Posterior cingulate gyrus (tissue), 11 donors: ENCODE measurements around the gene LIPG.

Source experiments
- DNase-seq, 10 donors: peaks; one replicate each; pipeline versions ENCODE4 v3.0.0 to v3.0.0-alpha.2; 2020 to 2021; ENCODE audit warnings: mixed read lengths in 3 of 10
- intact Hi-C: fragments of 100-400 bp; cut with DNase I; formaldehyde crosslinking; loops from one replicate; pipeline ENCODE4 v1.15.1; 2023

LIPG gene

DNA sequence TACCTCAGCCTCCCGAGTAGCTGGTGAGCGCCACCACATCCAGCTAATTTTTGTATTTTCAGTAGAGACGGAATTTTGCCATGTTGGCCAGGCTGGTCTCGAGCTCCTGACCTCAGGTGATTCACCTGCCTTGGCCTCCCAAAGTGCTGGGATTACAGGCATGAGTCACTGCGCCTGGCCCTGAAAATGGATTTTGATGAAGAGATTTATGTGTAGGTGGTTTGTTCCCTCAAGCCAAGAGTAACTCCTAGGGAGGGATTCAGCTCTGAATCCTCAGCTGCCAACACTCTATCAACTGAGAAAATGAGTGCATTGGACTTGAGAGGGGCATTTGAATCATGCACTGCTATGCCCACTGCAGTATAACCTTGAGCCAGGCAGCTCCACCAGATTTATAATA lies 17.5 kb upstream of the LIPG start:
- DNase-seq = peak in 1 of 10 donors; percentile 12
- intact Hi-C loops = no loop called here

DNA sequence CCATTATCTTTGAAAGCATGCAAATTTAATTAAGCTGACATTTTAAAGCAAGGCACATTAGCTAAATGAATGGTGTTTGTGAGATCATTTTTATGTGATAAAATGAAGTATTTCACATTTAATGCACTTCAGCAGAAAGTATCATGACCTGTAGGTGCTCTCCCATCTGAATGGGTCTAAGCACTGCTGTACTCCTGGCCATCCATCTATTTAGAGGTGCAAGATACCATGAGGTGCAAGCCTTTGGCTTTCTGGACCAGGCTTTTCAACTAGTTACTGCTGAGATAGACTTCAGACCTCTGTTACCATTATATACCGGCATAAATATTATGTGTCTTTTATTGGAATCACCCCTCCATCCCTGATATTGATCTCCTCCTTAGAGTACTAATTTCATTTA lies 15.6 kb upstream of the LIPG start:
- intact Hi-C loops = no loop called here
- DNase-seq = peak in 1 of 10 donors; percentile 2

DNA sequence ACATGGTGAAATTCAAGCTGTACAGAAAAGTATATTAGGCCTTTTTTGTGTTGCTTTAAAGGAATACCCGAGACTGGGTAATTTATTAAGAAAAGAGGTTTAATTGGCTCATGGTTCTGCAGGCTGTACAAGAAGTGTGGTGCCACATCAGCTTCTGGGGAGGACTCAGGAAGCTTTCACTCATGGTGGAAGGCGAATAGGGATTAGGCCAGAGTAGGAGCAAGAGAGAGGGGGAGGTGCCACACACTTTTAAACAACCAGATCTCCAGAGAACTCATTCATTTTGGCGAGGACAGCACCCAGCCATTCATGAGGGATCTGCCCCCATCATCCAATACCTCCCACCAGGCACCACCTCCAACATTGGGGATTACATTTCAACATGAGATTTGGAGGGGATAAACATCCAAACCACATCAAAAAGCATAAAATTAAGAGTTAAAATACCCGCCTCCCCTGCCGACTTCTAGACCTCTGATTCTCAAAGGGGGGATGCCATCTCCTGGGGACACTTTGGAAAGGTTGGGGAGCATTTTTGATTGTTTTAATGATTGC lies 15.1 kb upstream of the LIPG start:
- DNase-seq = peak in 1 of 10 donors; percentile 4
- intact Hi-C loops = no loop called here

DNA sequence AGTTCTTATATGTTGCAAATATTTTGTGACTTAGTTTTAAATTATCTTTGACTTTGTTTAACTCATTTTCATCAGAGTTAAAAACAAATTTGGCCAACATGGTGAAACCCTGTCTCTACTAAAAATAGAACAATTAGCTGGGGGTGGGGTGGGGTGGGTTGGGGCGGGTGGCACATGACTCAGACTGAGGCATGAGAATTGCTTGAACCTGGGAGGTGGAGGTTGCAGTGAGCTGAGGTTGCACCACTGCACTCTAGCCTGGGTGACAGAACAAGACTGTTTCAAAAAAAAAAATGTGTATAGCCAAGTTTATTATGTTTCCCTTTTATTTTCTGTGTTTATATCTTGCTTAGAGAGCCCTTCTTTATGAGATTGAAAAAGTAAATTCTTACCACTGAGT lies 14.2 kb upstream of the LIPG start:
- peak in 1 of 10 donors; percentile 2 for DNase-seq
- intact Hi-C loops = no loop called here

DNA sequence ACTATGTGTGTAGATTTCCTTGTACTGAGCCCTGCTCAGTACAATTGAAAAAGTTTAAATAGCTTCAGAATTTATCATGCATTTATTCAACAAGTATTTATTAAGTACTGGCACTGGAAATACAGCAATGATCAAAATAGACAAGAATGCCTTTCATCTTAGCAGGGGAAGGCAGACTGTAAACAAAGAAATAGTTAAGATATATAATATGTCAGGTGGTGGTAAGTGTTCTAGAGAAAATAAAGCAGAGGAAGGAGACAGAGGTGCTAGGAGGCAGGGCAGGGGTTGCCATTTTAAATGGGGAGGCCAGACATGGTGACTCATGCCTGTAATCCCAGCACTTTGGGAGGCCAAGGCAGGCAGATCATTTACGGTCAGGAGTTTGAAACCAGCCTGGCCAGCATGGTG lies 13.6 kb upstream of the LIPG start:
- peak in 1 of 10 donors; percentile 12 for DNase-seq
- intact Hi-C loops = no loop called here

DNA sequence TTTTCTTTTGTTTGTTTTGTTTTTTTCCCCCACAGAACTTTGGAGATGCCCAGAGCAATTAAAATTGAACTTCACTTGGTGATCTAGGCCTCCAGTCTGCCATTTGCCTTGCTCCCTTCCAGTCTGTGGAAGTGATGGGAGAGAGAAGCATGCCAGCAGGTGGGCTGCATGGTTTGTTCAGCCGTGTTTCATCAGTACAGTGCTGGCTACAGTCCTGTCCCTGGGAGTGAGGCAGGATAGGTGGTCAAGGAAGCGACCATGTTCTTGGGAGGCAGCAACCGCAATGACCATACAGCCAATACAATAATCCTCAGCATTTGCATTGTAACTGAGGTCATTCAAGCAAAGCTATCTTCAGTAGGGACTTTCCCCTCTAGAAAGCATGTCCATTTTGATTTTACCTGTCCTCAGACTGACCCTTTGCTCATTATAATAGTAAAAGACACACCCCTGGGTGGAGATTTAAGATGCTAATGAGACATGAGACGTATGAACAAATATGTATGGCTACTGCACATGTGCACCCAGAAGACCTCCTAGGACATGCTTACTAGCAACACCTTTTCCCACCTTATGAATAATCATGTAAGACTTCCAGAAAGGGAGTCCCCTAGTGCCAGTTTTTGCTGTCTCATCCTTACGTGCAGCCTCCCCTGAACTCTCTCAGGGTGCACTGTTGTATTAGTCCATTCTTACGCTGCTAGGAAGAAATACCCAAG lies 11.1 kb upstream of the LIPG start:
- peak in 1 of 10 donors; percentile 13 for DNase-seq
- intact Hi-C loops = no loop called here

DNA sequence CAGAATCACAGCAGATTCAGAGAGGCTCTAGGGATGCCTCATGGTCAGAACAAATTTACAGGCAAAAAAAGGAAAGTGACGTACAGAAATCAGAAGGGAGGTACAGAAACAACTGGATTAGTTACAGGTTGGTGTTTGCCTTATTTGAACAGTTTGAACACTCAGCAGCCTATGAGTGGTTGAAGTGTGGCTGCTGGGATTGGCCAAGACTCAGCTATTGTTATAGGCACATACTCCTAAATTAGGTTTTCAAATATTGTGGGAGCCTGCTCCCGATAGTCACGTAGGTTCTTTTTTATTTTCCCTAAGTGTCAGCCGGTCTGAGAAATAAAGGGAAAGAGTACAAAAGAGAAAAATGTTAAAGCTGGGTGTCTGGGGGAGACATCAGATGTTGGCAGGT lies 8.9 kb upstream of the LIPG start:
- intact Hi-C loops = no loop called here
- no peak for DNase-seq

DNA sequence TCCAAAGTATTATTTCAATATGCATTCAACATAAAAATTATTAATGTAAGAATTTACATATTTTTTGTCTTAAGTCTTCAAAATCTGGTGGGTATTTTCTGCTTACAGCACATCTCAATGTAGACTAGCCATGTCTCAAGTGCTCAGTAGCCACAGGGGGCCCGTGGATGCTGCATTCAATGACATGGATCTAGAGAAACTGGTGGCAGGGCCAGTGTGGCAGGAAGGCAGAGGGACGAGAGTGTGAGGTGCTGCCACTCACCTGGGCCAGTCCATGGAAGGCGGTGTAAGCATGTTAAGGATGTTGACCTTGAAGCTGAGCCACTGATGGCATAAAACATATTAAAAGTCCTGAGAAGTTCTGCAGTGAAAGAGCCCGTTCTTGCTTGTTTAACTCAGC lies 6.2 kb upstream of the LIPG start:
- intact Hi-C loops = no loop called here
- DNase-seq = peak in 1 of 10 donors; percentile 53

DNA sequence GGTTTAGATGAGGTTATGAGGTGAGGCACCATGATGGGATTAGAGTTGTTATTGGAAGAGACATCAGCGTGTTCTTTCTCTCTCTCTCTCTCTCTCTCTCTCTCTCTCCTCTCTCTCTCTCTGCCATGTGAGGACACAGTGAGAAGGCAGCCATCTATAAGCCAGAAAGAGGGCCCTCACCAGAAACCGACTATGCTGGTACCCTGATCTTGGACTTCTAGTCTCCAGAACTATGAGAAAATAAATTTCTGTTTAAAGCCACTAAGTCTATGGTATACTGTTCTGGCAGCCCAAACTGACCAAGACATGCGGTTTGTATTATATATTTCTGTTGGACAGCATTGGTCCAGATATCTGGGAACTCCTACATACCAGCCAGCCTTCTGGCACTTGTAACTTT lies 3.5 kb upstream of the LIPG start:
- intact Hi-C loops = no loop called here
- no peak for DNase-seq

DNA sequence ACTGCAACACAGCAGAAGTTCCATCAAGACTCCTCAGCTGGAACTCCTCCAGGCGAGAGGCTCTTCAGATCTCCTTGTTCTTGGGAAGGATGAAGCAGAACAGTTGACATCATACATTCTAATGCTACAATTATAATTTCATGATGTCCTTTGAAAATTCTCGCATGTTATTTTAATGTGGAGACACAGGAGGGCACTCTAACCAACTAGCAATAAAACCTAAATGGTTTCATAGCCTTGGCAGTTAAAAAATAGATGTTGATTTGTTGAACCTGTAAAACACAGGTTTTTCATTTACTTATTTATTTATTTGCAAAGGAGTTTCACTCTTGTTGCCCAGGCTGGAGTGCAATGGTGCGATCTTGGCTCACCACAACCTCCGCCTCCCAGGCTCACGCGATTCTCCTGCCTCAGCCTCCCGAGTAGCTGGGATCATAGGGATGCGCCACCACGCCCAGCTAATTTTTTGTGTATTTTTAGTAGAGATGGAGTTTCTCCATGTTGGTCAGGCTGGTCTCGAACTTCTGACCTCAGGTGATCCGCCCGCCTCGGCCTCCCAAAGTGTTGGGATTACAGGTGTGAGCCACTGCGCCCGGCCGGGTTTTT lies 2.4 kb upstream of the LIPG start:
- DNase-seq = peak in 1 of 10 donors; percentile 51
- intact Hi-C loops = loop anchor here (1.0 kb wide), 1 partner anchor 299 kb away; no protein-coding TSS in a partner anchor

DNA sequence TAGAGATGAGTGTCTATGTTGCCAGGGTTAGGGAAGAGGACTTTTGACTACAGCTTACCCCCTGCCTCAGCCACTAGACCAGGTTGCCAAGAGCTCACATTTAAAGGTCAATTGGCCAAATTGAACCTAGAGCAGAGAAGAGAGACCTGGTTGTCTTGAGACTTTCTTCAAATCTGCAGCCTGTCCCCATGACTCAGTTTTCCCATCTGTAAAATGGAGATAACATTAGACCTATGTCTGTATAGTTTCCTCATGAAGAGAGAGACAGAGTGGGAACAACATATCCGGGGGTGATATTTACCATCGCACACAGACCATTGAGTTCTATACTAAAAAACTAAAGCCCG lies 1.6 kb upstream of the LIPG start:
- DNase-seq = no peak
- intact Hi-C loops = loop anchor here (10.0 kb wide), 1 partner anchor 165 kb away; no protein-coding TSS in a partner anchor

DNA sequence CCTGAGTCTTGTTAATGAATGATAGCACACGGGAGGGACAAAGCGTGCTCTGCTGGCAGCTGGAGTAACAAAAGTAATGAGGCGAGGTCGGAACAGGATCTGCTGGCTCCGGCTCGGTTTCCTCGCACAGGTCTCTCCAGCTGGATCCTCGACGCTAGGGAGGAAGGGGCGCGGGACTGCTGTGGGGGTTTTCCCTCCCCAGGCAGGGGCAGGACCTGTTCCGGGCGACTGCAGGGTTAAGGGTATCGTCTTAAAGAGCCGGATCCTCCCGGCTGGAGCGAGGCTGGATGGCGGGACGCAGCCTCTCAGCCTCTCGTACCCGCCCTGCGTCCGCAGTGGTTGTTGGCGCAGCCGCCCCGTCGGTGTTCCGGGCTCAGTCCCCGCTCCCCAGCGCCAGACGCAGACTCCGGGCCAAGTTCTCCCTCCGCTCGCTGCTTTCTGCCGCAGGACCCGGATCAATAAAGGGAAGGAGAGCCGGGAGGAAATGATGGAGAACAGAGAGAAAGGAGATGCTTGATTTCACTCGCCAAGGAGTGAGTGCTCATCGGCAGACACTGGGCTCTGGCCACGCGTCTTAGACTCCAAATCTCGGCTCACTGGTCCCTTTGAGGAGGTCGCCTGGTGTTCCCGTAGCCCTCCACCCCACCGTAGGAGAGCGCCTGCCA lies 1.1 kb upstream of the LIPG start:
- intact Hi-C loops = loop anchor here (10.0 kb wide), 1 partner anchor 164 kb away; no protein-coding TSS in a partner anchor
- peak in 3 of 10 donors; percentile 62 to 81 (median 69) for DNase-seq

DNA sequence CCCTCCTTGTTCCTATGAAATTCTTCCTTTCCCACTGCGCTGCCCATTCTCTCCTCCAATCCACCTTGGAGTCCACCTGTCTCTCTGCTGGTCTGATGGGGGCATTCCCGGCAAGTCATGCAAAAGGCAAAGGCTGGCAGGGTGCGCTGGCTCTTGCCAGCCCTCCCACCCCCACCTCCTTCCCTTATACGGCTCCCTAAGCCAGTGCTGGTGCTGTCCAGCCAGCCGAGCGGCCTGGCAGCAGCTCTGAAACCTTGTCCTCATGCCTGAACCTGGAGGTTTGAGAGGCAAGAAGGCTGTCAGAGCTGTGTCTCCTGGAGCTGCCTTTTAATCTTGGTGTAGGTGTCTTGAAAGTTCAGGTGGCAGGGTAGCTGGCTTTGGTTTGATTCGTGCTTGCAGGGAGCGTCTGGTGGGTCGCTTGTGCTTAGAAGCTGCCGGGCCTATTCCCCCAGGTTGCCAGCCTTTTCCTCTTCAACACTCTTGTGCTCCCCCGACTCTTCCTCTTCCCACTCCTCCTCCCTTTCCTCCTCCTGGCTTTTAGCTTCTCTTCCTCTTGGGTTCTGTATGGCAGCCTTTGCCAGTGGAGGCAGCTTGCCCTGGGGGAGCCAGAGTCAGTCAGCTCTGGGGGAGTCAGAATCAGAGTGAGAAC lies 748 bp downstream of the LIPG start:
- intact Hi-C loops = loop anchor here (10.0 kb wide), 1 partner anchor 162 kb away; no protein-coding TSS in a partner anchor
- peak in 1 of 10 donors; percentile 54 for DNase-seq

DNA sequence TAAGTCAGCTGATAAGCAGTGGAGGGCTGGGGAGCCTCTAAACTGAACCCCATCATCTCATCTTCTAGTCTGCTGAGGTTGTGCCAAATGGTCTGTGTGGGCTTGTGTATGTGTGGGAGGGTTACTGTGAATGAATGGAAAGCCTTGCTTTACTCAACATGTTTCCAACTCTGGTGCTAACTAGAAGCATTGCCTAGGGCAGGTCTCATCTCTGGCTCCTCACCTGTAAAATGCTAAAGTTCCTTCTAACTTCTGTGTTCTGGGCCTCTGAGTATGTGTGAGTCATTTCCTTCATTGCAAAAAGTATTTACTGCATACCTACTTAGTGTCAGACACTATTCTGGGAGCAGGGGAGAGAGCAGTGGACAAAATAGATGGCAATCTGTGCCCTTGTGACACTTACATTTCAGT lies 1.3 kb downstream of the LIPG start:
- no peak for DNase-seq
- intact Hi-C loops = loop anchor here (10.0 kb wide), 1 partner anchor 162 kb away; no protein-coding TSS in a partner anchor

DNA sequence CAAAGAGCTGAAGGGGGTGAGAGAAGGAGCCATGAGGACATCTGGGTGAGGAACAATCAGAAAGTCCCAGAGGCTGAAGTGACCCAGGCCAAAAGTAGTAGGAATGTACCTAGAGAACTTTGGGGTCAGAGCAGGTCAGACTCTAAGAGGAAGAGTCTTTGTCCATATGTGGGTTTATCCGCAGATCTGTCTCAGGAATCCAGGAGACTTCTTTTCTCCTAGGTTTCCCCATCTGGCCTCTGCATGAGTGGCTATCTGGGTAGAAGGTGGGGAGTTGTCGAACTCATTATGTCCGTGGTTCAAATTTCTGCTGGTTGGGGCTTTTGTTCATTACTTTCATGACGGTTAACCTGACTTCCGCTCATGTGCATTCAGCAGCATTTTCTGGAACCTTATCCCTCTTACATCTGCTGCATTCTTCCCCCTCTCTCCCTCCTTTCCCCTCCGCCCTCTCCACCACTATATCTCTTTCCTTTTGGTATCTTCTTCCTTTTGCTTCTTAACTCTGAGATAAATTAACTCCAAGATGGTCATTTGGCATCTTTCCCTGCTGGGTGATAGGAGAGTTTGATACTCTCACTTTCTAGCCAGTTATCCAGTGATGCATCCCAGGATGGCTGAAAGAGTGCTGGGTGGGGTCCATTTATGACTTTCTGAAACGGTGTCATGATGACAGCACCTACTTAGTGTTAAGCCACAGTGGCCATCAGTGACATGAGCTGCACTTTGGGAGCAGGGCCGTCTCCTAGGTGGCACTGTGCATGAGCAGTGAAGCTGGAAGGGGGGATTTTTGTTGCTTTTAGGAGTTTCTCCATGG lies 2.1 kb downstream of the LIPG start:
- intact Hi-C loops = loop anchor here (10.0 kb wide), 1 partner anchor 161 kb away; no protein-coding TSS in a partner anchor
- peak in 1 of 10 donors; percentile 20 for DNase-seq

DNA sequence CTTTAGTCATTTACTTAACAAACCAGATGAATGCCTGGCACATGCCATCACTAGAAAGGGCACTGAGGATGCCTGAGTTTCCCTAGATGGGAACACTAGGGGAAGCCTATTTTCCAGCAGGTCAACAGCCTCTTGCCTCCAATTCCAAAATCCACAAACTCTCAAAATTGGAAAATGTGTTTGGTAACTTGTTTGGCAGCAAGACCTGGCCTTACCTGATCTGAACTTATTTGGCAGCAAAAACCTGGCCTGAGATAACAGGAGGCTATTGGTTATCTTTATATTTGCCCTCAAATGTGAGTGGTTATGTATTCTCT lies 2.6 kb downstream of the LIPG start:
- DNase-seq = no peak
- intact Hi-C loops = loop anchor here (10.0 kb wide), 1 partner anchor 160 kb away; no protein-coding TSS in a partner anchor

DNA sequence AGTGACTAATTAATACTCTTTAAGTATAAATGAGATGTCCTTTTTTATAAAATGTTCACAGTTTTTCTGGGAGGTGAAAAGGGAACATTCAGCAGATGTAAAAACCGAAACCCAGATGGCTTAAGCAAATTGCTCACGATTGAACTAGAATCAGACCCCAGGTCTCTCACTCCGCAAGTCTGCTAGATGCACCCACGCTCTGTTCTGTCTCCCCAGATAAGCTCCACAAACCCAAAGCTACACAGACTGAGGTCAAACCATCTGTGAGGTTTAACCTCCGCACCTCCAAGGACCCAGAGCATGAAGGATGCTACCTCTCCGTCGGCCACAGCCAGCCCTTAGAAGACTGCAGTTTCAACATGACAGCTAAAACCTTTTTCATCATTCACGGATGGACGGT lies 3.2 kb downstream of the LIPG start:
- intact Hi-C loops = loop anchor here (10.0 kb wide), 1 partner anchor 160 kb away; no protein-coding TSS in a partner anchor
- DNase-seq = peak in 1 of 10 donors; percentile 21

DNA sequence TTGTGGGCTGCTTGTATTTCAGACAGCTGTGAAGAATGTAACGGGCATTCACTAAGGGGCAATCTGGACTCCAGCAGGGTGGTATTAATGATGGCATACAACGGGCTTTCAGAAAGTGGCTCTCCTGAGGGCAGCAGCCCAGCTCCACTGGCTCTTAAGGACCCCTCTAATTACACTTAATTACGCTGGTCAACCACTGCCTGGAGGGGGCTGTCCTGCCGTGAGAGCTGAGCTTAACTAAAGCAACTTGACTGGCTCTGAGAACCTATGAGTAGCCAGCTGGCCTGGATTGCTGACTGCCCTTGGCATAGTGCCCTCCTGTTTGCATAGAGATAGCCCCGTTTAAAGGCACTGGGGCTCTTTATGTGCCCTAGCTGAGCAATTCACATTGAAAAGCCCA lies 3.8 kb downstream of the LIPG start:
- peak; percentile 36 to 90 (median 47) for DNase-seq
- intact Hi-C loops = loop anchor here (10.0 kb wide), 1 partner anchor 159 kb away; no protein-coding TSS in a partner anchor

DNA sequence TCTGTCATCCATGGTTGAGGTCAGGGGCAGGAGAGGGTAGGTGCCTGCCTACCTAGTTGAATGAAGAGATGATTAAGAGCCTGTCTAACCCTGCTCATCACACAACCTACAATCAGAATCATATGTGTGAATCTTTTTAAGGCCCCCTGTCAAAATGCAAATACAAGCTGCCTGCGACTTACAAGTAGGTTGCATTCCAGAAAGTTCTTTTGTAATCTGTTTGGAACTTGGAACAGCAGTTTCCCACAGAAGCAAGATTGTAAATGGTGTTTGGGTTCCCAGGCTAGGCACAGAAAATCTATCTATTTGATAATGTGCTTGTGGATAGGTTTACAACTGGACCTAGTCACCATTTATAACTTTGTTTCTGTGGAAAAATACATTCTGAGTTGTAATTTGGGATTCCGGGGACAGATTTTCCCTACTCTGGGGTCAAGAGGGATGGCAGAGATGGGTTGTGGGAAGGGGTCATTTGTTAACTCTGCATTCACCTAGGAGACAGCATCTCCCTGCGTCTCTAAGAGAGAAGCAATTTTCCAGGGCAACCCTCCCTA lies 4.4 kb downstream of the LIPG start:
- peak in 1 of 10 donors; percentile 20 for DNase-seq
- intact Hi-C loops = loop anchor here (10.0 kb wide), 1 partner anchor 159 kb away; no protein-coding TSS in a partner anchor
